HG02623 (cell line): ENCODE measurements around the gene AOC3.
"Not testable (repeated sequence)": the region's sequence is repeated elsewhere in the genome, so short reads cannot be mapped to it uniquely, and the experiment has no call there.

Experiments used
- ATAC-seq: cut with Tn5 transposase; IDR thresholded peaks from one replicate; pipeline ENCODE4 v1.9.1; 2021; ENCODE audit warnings: moderate library complexity; ENCODE audit not compliant: unreplicated experiment

AOC3 gene

DNA sequence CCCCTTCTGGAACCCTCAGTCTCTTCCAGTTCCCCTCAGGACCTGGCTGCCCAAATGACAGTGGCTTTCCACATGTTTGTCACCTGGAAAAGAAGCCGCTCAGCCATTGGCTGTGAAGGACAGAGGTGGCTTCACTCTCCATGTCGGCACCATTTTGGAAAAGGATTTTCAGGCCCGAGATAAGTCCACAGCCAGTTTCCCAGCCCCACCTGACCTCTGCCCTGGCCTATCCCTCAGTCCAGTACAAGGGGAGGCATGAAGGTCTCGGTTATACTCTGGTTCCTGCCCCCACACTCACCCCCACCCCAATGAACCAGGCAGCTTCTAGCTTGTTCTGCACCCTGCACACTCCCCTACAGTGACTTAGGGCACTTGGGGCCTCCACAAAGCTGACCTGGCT lies 15.2 kb downstream of the AOC3 start:
- ATAC-seq: no peak

DNA sequence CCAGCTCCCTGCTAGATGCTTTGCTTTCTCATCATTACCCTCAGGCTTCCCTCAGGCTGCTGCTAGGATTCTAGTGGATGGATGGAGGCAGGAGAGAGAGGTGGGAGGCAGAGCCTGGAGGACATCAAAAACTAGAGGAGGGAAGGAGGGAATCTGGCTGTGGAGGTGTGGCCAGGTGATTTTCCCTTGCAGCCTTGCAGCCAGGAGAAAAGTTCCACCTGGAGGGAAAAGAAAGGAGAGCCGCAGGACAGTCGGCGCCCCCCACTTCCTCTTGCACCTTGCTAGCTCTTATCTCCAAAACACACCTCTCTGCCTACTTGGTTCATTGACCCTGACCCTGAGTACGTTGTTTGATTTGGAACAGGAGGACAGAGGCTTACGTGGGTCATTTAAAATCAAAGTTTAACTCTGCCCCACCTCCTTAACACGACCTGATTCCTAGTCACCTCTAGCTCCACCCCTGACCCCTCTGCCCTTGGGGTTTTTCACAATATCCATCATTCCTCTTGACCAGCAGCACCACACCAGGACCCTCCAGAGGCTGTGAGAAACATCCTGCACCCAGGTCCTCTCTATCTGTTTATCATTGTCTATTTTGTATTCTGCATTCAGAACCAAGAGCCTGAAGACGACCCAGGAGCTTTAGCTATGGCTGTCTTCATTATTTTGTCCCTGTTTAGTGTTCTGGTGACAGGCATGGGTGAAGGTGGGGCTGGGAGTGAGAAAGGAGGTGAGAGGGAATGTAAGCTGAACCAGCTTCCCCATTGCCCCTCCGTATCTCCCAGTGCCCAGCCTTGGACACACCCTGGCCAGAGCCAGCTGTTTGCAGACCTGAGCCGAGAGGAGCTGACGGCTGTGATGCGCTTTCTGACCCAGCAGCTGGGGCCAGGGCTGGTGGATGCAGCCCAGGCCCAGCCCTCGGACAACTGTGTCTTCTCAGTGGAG lies 15.9 kb downstream of the AOC3 start:
- no peak for ATAC-seq

DNA sequence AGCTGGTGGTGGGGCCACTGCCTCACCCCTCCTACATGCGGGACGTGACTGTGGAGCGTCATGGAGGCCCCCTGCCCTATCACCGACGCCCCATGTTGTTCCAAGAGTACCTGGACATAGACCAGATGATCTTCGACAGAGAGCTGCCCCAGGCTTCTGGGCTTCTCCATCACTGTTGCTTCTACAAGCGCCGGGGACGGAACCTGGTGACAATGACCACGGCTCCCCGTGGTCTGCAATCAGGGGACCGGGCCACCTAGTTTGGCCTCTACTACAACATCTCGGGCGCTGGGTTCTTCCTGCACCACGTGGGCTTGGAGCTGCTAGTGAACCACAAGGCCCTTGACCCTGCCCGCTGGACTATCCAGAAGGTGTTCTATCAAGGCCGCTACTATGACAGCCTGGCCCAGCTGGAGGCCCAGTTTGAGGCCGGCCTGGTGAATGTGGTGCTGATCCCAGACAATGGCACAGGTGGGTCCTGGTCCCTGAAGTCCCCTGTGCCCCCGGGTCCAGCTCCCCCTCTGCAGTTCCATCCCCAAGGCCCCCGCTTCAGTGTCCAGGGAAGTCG lies 16.8 kb downstream of the AOC3 start:
- not testable (repeated sequence) for ATAC-seq

GRCh38 chr17:42868338-42868737 lies 17.3 kb downstream of the AOC3 start:
- ATAC-seq: no peak

DNA sequence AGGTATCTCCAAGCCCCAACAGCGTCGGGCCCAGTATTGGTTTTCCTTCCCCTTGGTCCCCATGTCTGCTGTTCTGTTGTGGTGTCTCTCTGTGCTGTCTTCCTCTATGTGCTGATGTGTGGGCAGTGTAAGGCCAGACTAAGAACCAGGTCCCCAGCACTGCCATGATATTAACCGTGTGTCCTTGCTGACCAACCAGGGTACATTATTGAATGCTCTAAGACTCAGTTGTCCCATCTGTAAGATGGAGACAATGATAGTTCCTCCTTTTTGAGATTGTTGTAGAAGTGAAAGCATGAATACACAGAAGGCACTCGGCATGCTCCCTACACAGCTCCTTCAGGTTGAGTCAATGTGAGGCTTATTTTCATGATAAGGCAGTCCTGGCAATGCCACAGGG lies 20.6 kb downstream of the AOC3 start:
- no peak for ATAC-seq

DNA sequence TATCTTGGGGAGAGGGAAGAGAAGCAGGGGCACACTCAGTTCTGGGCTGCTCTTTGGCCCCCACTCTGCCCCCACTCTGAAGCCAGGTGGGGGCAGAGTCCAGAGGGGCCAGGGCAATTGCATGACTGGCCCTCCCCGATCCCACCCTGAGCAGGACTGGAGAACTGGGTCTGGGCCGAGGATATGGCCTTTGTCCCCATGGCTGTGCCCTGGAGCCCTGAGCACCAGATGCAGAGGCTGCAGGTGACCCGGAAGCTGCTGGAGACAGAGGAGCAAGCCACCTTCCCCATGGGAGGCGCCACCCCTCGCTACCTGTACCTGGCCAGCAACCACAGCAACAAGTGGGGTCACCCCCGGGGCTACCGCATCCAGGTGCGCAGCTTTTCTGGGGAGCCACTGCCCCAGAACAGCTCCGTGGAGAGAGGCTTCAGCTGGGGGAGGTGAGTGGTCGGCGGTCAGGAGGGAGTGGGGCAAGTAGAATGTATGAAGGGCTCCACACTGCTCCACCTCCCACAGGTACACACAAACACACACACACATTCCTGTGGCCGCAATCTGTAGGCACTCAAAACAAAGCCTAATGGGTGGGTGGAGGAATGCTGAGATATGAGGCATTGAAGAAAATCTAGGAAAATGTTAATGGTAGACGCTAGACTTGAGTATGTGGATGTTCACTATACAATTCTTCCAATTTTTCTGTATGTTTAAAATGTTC lies 21.4 kb downstream of the AOC3 start:
- no peak for ATAC-seq

GRCh38 chr17:42873315-42873714 lies 22.3 kb downstream of the AOC3 start:
- no peak for ATAC-seq

DNA sequence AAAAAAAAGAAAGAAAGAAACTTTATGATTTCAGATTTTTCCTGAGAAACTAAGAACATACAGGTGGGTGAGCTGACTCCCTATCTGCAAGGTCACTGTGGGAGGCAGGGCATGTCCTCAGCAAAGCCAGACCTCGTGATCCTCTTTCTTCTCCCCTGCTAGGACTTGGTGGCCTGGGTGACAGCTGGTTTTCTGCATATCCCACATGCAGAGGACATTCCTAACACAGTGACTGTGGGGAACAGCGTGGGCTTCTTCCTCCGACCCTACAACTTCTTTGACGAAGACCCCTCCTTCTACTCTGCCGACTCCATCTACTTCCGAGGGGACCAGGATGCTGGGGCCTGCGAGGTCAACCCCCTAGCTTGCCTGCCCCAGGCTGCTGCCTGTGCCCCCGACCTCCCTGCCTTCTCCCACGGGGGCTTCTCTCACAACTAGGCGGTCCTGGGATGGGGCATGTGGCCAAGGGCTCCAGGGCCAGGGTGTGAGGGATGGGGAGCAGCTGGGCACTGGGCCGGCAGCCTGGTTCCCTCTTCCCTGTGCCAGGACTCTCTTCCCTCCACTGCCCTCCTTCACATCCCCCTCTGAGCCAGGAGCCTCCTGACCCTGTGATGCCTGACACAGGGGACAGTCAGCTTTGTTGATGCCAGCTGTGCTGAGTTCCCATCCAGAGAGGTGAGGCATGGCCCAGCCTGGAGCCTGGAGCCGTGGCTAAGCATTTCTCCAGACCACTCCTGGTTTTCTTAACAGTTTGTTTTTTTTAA lies 23.1 kb downstream of the AOC3 start:
- not testable (repeated sequence) for ATAC-seq

DNA sequence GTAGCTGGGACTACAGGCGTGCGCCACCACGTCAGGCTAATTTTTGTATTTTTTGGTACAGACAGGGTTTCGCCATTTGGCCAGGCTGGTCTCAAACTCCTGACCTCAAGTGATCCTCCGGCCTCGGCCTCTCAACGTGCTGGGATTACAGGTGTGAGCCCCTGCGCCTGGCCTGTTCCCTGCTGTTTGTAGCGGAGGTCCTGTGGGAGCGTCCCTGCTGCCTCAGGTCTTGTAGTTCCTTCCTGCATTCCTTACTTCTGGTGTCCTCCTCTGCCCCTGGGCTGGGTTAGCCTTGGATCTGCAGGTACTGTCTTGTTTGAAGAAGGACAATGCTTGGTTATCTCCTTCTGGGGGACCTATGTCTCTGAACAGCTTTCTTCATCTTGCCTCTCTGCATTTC lies 26.0 kb downstream of the AOC3 start:
- no peak for ATAC-seq

DNA sequence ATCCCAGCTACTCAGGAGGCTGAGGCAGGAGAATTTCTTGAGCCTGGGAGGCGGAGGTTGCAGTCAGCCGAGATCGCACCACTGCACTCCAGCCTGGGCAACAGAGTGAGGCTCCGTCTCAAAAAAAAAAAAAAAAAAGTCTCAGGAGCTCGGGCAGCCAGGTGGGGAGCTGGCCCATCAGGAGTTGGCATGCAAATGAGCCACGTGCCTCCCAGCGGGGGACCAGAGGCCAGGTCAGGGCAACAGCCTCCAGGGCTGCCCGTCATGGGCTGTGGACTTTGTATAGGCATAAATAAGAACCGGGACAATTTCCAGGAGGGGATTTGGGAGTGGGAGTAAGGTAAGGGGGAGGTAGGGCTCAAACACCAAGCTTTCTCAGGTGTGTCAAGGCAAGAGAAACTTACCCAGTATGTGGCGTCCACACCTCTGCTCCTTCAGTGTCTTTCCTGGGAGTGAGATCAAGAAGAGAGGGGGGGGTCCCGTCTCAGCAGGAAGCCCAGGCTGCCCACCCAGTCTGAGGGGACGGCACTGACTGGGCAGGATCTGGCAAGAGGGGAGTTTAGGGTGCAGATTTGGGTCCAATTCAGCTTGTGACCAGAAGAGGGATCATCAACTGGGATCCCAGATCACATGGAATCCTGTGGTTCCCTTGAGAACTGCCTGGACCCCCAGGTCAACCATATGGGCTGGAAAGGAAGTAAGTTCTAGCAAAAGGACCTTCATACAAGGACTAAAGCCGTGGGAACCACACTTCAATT lies 27.3 kb downstream of the AOC3 start:
- ATAC-seq: no peak

GRCh38 chr17:42878924-42879595 lies 28.1 kb downstream of the AOC3 start:
- ATAC-seq: no peak

DNA sequence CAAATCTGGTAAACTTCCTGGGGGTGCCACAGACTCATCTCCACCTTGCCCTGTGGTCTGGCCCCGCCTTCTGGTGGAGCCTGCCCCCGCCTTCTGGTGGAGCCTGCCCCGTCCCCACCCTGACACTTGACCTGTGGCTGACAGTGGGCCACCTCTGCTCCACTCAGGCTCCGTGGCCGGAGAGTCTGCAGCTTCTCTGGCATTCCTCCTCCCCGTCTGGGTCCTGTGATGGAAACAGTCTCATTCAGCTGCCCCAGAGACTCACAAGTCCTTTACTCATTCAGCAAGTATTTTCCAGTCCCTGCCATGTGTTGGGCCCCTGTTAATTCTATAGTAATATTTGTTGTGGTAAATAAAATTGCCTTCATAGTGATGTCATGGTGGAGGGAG lies 28.6 kb downstream of the AOC3 start:
- ATAC-seq: no peak

DNA sequence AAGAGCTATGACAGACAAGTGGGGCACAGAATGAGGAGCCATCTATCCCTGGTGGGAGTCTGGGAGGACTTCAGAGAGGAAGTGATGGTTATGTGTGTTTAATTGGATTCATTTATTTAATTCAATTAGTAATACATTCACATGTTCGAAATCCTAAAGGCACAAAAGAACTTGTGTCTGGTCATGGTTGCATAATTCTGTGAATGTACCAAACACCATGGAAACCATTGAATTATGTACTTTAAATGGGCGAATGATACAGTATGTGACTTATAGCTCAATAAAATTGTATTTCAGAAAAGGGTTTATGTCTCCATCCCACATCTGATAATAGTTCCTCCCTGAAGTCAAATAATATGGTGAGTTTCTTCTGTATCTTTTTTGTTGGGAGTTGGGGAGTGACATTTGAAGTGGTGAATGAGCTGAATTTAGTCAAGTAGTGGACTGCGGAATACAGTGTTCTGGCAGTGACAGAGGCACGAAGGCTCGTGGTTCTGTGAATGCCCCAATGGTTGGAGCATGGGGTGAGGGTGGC lies 29.8 kb downstream of the AOC3 start:
- no peak for ATAC-seq

- not testable (repeated sequence) for ATAC-seq
These were observed 30.7 kb downstream of the AOC3 start for GRCh38 chr17:42881706-42882105.

DNA sequence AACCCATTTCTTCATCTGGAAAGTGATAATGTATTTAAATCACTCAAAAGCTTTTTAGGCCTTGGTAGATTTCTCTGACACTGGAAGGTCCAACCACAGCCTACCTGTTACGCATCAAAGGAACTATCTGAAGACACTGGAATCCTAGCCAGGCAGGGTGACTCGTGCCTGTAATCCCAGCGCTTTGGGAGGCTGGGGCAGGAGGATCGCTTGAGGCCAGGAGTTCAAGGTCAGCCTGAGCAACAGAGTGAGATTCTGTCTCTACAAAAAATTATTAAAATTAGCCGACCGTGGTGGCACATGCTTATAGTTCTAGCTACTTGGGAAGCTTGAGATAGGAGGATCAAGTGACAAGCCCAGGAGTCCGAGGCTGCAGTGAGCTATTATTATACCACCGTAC lies 31.2 kb downstream of the AOC3 start:
- ATAC-seq: no peak

DNA sequence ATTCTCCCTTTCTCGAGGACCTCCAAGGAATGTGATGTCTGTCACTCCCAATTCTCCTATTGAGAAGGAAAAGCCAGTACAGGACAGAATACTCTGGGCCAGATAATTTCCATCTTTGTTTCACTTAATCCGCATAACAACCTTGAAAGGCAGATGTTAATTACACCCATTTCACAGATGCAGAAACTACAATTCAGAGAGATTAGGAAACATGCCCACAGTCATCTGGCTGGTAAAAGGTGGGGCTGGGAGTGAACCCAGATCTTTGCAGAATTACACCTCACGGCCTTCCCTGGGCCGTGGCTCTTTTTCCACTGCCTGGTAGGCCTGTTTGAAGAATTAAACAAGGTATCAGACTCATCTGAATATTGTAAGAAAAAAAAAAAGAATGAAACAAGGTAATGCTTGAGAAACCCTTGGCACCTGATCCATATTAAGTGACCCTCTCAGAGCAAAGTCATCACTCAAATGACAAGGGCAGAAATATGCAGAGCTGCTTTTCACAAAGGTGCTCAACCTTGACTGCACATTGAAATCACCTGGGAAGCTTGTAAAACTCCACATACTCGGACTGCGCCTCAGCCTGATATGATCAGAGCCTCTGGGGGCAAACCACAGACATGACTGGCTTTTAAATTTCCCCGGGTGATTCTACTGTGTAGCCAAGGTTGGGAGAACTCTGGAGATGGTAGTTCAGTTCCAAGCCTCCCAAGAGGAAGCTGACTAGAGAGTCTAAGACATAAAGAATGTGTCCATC lies 33.0 kb downstream of the AOC3 start:
- no peak for ATAC-seq

DNA sequence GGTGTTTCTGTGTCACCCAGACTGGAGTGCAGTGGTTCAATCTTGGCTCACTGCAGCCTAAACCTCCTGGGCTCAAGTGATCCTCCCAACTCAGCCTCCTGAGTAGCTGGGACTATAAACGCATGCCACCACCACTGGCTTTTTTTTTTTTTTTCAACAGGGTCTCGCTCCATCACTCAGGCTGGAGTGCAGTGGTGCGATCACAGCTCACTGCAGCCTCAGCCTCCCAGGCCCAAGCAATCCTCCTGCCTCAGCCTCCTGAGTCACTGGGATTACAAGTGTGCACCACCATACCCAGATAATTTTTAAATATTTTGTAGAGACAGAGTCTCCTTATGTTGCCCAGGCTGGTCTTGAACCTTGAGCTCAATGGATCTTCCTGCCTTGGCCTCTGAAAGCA lies 34.8 kb downstream of the AOC3 start:
- ATAC-seq: not testable (repeated sequence)

DNA sequence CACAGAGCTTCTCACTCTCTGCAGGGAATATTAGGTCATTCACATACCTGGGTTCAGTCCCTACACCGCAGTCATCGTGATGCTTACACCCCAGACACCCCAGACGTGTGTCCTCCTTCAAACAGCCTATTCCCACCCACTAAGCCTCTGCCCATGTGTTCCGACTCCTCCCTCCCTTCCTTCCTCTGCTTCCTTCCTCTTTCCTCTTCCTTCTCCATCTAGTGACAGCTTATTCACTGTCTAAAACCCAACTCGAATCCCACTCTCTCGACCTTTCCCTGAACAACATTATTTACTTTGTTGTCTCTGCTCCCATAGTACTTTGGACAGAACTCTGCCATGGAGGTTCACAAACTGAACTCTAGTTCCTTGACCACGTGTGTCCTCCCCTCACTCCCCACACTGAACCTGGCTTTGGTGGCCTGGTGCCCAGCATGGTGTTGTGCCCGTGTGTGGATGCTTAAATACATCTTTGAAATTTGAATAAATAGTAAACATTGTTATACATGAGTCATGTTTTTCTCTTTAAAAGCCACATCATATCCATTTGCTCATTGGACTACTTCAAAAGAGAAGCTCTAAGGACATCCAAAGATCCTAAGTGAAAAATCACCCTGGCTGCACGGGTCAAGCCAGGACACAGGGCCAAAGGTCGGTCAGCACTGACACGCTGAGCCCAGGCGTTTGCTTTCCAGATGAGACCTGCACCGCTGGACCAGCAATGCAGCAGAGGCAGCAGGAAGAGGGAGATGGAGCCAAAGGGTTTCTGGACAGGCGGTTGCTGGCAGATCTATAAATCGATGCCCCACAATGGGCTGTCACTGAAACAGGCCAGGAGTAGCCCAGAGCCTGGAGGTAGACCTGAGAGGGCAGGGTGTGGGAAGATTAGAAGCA lies 35.5 kb downstream of the AOC3 start:
- ATAC-seq: no peak
